OCI-LY3 (cell line): ENCODE measurements around the gene ATG7.

ENCODE experiments used
- H2AFZ ChIP-seq: fragments of 200-600, 300-600 bp; shearing (Covaris generic); 2 replicates; pipeline ENCODE4 v1.6.0; 2014; ENCODE audit warnings: antibody characterized with exemption, low read depth, low read length
- H3K27ac ChIP-seq: fragments of 200-600, 300-600 bp; sonication (generic); 2 replicates; pipeline ENCODE4 v1.5.1; 2014; ENCODE audit warnings: mild to moderate bottlenecking, low read length, moderate library complexity, mixed read lengths
- H3K27me3 ChIP-seq: fragments of 200-600, 300-600 bp; sonication (generic); 2 replicates; pipeline ENCODE4 v1.6.1; 2014; ENCODE audit warnings: low read depth, low read length, mixed read lengths
- H3K36me3 ChIP-seq: fragments of 200-600, 300-600 bp; sonication (generic); replicated peaks from 2 replicates; pipeline ENCODE3; 2014; ENCODE audit warnings: low read depth, low read length, mixed read lengths
- H3K4me1 ChIP-seq: fragments of 300-600, 200-600 bp; sonication (generic); 2 replicates; pipeline ENCODE4 v1.6.1; 2014; ENCODE audit warnings: low read length, mixed read lengths
- H3K4me2 ChIP-seq: fragments of 200-600, 300-600 bp; sonication (generic); 2 replicates; pipeline ENCODE4 v1.6.1; 2014; ENCODE audit warnings: low read length, mixed read lengths
- H3K4me3 ChIP-seq: fragments of 300-600, 200-600 bp; sonication (generic); 2 replicates; pipeline ENCODE4 v1.5.1; 2014; ENCODE audit warnings: antibody characterized with exemption, mild to moderate bottlenecking, low read length, moderate library complexity
- H3K79me2 ChIP-seq: fragments of 300-600, 200-600 bp; shearing (Covaris generic); 2 replicates; pipeline ENCODE4 v1.6.1; 2014; ENCODE audit warnings: mild to moderate bottlenecking, low read length, mixed read lengths
- H3K9ac ChIP-seq: fragments of 300-600, 200-600 bp; shearing (Covaris generic); 2 replicates; pipeline ENCODE4 v1.6.0; 2014; ENCODE audit warnings: mild to moderate bottlenecking, low read length, moderate library complexity
- H3K9me3 ChIP-seq: fragments of 200-600, 300-600 bp; shearing (Covaris generic); 2 replicates; pipeline ENCODE4 v1.6.1; 2014; ENCODE audit warnings: low read length, mixed read lengths; ENCODE audit not compliant: insufficient read depth
- H4K20me1 ChIP-seq: fragments of 200-600, 300-600 bp; sonication (generic); 2 replicates; pipeline ENCODE4 v1.6.1; 2016; ENCODE audit warnings: low read length, mixed read lengths; ENCODE audit not compliant: insufficient read depth
- EZH2phosphoT487 ChIP-seq: fragments of 200-600 bp; shearing (Covaris generic); IDR thresholded peaks from 2 replicates; pipeline ENCODE4 v1.6.1; 2018; ENCODE audit warnings: antibody characterized with exemption, mixed run types, low read depth
- TF ChIP-seq, protein P1 (sequence below): fragments of 200-600, 300-600 bp; sonication (generic); IDR thresholded peaks from 2 replicates; pipeline ENCODE4 v1.5.1; 2014; ENCODE audit warnings: antibody characterized with exemption, low read length, low read depth

ATG7 gene, protein sequence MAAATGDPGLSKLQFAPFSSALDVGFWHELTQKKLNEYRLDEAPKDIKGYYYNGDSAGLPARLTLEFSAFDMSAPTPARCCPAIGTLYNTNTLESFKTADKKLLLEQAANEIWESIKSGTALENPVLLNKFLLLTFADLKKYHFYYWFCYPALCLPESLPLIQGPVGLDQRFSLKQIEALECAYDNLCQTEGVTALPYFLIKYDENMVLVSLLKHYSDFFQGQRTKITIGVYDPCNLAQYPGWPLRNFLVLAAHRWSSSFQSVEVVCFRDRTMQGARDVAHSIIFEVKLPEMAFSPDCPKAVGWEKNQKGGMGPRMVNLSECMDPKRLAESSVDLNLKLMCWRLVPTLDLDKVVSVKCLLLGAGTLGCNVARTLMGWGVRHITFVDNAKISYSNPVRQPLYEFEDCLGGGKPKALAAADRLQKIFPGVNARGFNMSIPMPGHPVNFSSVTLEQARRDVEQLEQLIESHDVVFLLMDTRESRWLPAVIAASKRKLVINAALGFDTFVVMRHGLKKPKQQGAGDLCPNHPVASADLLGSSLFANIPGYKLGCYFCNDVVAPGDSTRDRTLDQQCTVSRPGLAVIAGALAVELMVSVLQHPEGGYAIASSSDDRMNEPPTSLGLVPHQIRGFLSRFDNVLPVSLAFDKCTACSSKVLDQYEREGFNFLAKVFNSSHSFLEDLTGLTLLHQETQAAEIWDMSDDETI

DNA sequence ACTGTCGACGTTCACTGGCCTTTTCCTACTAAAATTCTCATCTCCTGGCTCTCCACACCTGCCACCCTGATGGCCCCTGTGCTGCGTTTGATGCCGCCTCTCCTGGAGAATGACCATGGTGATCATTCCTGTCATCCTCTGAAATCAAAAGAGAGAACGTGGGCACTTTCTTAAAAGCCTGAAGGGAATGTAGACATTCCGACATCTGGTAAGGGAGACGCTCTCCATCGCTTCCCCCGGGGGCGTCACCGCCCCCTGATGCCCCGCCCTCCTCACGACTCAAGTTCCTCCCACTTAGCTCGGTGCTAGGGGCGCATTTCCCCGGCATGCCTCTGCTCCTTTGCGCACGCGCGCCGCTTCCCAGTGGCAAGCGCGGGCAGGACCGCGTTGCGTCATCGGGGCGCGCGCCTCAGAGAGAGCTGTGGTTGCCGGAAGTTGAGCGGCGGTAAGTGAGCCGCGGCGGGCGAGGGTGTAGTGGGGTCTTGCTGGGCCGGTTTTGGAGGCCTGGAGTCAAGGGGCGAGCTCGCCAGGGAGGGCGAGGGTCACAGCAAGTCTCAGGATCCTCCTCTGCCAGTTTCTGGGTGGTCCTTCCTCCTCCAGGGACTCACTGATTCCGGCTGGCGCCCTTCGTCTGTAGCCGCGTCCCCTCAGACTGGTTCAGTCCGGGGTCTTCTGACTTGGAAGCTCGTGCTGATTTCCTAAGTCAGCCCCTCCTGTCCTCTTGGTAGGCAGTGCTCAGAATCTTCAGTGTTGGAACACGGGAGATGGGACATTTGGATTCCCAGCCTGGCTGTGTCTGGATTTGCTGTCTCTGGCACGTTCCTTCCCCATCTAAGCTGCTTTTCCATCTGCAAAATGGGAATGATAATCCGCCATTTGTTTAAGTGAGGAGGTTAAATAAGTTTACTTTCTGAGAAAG is at the start of gene ATG7:
Gene ATG7, plus strand, starts transcription at position 412 of the 919 bp plus-strand sequence. CDS start 26,299 bp downstream, outside the sequence.
- H3K9me3 ChIP-seq, result no peaks in the 10 kb centered on the region
- H3K27ac ChIP-seq, result peak within 1 kb of the TSS; percentile 27; the same call in 1 of the 2 replicates
- H3K4me3 ChIP-seq, result peak within 1 kb of the TSS; percentile 99
- no peaks in the 10 kb centered on the region for H4K20me1 ChIP-seq
- TF ChIP-seq, protein P1, sequence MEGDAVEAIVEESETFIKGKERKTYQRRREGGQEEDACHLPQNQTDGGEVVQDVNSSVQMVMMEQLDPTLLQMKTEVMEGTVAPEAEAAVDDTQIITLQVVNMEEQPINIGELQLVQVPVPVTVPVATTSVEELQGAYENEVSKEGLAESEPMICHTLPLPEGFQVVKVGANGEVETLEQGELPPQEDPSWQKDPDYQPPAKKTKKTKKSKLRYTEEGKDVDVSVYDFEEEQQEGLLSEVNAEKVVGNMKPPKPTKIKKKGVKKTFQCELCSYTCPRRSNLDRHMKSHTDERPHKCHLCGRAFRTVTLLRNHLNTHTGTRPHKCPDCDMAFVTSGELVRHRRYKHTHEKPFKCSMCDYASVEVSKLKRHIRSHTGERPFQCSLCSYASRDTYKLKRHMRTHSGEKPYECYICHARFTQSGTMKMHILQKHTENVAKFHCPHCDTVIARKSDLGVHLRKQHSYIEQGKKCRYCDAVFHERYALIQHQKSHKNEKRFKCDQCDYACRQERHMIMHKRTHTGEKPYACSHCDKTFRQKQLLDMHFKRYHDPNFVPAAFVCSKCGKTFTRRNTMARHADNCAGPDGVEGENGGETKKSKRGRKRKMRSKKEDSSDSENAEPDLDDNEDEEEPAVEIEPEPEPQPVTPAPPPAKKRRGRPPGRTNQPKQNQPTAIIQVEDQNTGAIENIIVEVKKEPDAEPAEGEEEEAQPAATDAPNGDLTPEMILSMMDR, result no peak
- TF ChIP-seq EZH2phosphoT487, result no peak
- H3K79me2 ChIP-seq, result peaks cover 36% of the 10 kb centered on the region
- peaks cover 19% of the 10 kb centered on the region for H3K4me1 ChIP-seq
- H3K9ac ChIP-seq, result peak within 1 kb of the TSS; percentile 92
- peak within 1 kb of the TSS; percentile 86 for H3K4me2 ChIP-seq
- H3K27me3 ChIP-seq, result no peaks in the 10 kb centered on the region
- peak within 1 kb of the TSS; percentile 91 for H2AFZ ChIP-seq
- H3K36me3 ChIP-seq, result peaks cover 18% of the 10 kb centered on the region

DNA sequence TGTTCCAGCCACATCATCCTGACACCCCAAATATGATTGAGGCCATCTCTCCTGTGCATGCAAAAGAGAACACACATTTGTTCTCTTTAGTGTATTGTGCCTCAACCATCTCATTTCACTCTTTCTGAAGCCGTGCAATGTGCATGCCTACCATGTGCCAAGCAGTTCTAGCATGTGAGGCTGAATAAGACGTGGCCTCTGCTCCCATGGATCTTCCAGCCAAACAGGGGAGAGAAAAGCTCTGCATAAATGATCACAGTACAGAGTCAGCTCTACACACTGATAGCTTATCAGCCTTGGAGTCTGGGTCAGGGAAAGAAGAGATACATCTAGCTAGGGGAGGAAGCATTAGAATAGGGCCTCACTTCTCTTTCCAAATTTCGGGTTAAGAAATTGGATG is 48.2 kb upstream of the ATG7 start:
- H3K79me2 ChIP-seq, result no peaks in the 10 kb centered on the region
- peaks cover 8% of the 10 kb centered on the region; the same call in 1 of the 2 replicates for H3K27me3 ChIP-seq
- peaks cover 4% of the 10 kb centered on the region; the same call in 1 of the 2 replicates for H3K4me1 ChIP-seq
- H3K4me3 ChIP-seq, result no peak overlapping the region
- no peak overlapping the region for H3K9ac ChIP-seq
- H2AFZ ChIP-seq, result no peak overlapping the region
- H3K36me3 ChIP-seq, result no peaks in the 10 kb centered on the region
- TF ChIP-seq EZH2phosphoT487, result no peak
- TF ChIP-seq, protein P1, result no peak
- no peak overlapping the region for H3K4me2 ChIP-seq
- H3K27ac ChIP-seq, result no peak overlapping the region
- no peaks in the 10 kb centered on the region for H4K20me1 ChIP-seq
- H3K9me3 ChIP-seq, result no peaks in the 10 kb centered on the region

DNA sequence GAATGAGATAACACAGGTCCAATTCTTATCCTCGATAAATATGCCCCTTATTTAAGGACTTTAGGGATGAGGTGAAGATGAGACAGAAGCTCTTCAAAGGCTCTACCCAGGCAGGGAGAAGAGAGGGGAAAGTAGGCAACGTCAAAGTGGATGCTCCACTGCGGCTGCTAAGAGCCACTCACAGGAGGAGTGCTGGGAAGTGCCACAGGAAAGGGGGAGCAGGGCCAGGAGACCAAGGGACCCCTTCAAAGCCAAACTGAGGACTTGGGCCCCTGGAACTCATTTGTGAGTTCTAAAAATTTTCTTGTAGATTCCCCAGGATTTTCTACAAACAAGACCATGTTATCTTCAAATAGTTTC is 47.3 kb upstream of the ATG7 start:
- H3K9me3 ChIP-seq, result no peaks in the 10 kb centered on the region
- no peak overlapping the region for H2AFZ ChIP-seq
- peaks cover 4% of the 10 kb centered on the region; the same call in 1 of the 2 replicates for H3K4me1 ChIP-seq
- no peak overlapping the region for H3K9ac ChIP-seq
- no peaks in the 10 kb centered on the region for H3K79me2 ChIP-seq
- TF ChIP-seq, protein P1, result no peak
- TF ChIP-seq EZH2phosphoT487, result no peak
- no peak overlapping the region for H3K4me2 ChIP-seq
- H3K27ac ChIP-seq, result no peak overlapping the region
- no peaks in the 10 kb centered on the region for H3K36me3 ChIP-seq
- H3K4me3 ChIP-seq, result no peak overlapping the region
- peaks cover 8% of the 10 kb centered on the region; the same call in 1 of the 2 replicates for H3K27me3 ChIP-seq
- H4K20me1 ChIP-seq, result no peaks in the 10 kb centered on the region
